ENCODE data around the gene FKBP14.

DNA sequence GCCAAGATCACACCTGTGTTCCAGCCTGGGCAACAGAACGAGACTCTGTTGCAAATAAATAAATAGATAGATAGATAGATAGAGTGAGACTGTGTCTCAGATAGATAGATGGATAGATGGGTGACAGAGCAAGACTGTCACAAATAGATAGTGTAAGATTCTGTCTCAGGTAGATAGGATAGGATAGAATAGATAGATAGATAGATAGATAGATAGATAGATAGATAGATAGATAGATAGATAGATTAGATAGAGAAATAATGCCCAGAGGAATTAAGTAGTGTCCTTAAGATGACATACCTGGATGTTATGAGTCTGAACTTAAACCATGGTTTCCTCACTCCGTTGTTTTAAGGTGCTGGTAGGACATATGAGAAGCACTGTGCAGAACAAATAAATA is 9.7 kb upstream of the FKBP14 start:
- TF ChIP-seq, protein P1, sequence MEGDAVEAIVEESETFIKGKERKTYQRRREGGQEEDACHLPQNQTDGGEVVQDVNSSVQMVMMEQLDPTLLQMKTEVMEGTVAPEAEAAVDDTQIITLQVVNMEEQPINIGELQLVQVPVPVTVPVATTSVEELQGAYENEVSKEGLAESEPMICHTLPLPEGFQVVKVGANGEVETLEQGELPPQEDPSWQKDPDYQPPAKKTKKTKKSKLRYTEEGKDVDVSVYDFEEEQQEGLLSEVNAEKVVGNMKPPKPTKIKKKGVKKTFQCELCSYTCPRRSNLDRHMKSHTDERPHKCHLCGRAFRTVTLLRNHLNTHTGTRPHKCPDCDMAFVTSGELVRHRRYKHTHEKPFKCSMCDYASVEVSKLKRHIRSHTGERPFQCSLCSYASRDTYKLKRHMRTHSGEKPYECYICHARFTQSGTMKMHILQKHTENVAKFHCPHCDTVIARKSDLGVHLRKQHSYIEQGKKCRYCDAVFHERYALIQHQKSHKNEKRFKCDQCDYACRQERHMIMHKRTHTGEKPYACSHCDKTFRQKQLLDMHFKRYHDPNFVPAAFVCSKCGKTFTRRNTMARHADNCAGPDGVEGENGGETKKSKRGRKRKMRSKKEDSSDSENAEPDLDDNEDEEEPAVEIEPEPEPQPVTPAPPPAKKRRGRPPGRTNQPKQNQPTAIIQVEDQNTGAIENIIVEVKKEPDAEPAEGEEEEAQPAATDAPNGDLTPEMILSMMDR (conservative IDR thresholded peaks at IDR 0.05): no peak
- TF ChIP-seq EZH2 (IDR thresholded peaks at IDR 0.05; ENCODE audit: low read depth): no peak
